OCI-LY3 (cell line): Measurements from ENCODE around the gene ATP6V1G2.

Experiments used
- H2AFZ ChIP-seq: fragments of 200-600, 300-600 bp; shearing (Covaris generic); 2 replicates; pipeline ENCODE4 v1.6.0; 2014; ENCODE audit warnings: antibody characterized with exemption, low read depth, low read length
- H3K27ac ChIP-seq: fragments of 200-600, 300-600 bp; sonication (generic); 2 replicates; pipeline ENCODE4 v1.5.1; 2014; ENCODE audit warnings: mild to moderate bottlenecking, low read length, moderate library complexity, mixed read lengths
- H3K27me3 ChIP-seq: fragments of 200-600, 300-600 bp; sonication (generic); 2 replicates; pipeline ENCODE4 v1.6.1; 2014; ENCODE audit warnings: low read depth, low read length, mixed read lengths
- H3K36me3 ChIP-seq: fragments of 200-600, 300-600 bp; sonication (generic); replicated peaks from 2 replicates; pipeline ENCODE3; 2014; ENCODE audit warnings: low read depth, low read length, mixed read lengths
- H3K4me1 ChIP-seq: fragments of 300-600, 200-600 bp; sonication (generic); 2 replicates; pipeline ENCODE4 v1.6.1; 2014; ENCODE audit warnings: low read length, mixed read lengths
- H3K4me2 ChIP-seq: fragments of 200-600, 300-600 bp; sonication (generic); 2 replicates; pipeline ENCODE4 v1.6.1; 2014; ENCODE audit warnings: low read length, mixed read lengths
- H3K4me3 ChIP-seq: fragments of 300-600, 200-600 bp; sonication (generic); 2 replicates; pipeline ENCODE4 v1.5.1; 2014; ENCODE audit warnings: antibody characterized with exemption, mild to moderate bottlenecking, low read length, moderate library complexity
- H3K79me2 ChIP-seq: fragments of 300-600, 200-600 bp; shearing (Covaris generic); 2 replicates; pipeline ENCODE4 v1.6.1; 2014; ENCODE audit warnings: mild to moderate bottlenecking, low read length, mixed read lengths
- H3K9ac ChIP-seq: fragments of 300-600, 200-600 bp; shearing (Covaris generic); 2 replicates; pipeline ENCODE4 v1.6.0; 2014; ENCODE audit warnings: mild to moderate bottlenecking, low read length, moderate library complexity
- H3K9me3 ChIP-seq: fragments of 200-600, 300-600 bp; shearing (Covaris generic); 2 replicates; pipeline ENCODE4 v1.6.1; 2014; ENCODE audit warnings: low read length, mixed read lengths; ENCODE audit not compliant: insufficient read depth
- H4K20me1 ChIP-seq: fragments of 200-600, 300-600 bp; sonication (generic); 2 replicates; pipeline ENCODE4 v1.6.1; 2016; ENCODE audit warnings: low read length, mixed read lengths; ENCODE audit not compliant: insufficient read depth
- EZH2phosphoT487 ChIP-seq: fragments of 200-600 bp; shearing (Covaris generic); IDR thresholded peaks from 2 replicates; pipeline ENCODE4 v1.6.1; 2018; ENCODE audit warnings: antibody characterized with exemption, mixed run types, low read depth
- TF ChIP-seq, protein P1 (sequence below): fragments of 200-600, 300-600 bp; sonication (generic); IDR thresholded peaks from 2 replicates; pipeline ENCODE4 v1.5.1; 2014; ENCODE audit warnings: antibody characterized with exemption, low read length, low read depth

Gene ATP6V1G2

DNA sequence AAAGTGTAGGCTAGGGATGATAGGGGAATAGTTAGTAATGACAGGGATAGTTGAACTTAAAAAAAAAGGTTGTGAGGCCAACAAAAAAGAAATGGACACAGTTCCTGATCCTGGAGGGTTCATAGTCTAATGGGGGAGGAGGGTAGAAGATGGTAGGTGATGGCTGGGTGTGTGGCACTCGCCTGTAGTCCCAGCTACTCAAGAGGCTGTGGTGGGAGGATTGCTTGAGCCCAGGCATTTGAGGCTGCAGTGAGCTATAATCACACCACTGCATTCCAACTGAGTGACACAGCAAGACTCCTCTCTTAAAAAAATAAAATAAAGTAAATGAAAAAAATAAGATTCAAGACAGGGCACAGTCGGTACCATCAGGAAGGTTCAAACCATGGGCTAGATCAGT is 50.8 kb downstream of the ATP6V1G2 start:
- H3K27me3 ChIP-seq: no peaks in the 10 kb centered on the region

More for the DNA sequence above, 50.8 kb downstream of the ATP6V1G2 start:
- peak overlapping the region; percentile 87 for H3K4me3 ChIP-seq
- no peaks in the 10 kb centered on the region for H3K36me3 ChIP-seq
- H4K20me1 ChIP-seq: 0 out of 2 replicates have a peak, but pooled peaks cover 1% of the 10 kb centered on the region
- H3K27ac ChIP-seq: no peak overlapping the region
- TF ChIP-seq, protein P1, sequence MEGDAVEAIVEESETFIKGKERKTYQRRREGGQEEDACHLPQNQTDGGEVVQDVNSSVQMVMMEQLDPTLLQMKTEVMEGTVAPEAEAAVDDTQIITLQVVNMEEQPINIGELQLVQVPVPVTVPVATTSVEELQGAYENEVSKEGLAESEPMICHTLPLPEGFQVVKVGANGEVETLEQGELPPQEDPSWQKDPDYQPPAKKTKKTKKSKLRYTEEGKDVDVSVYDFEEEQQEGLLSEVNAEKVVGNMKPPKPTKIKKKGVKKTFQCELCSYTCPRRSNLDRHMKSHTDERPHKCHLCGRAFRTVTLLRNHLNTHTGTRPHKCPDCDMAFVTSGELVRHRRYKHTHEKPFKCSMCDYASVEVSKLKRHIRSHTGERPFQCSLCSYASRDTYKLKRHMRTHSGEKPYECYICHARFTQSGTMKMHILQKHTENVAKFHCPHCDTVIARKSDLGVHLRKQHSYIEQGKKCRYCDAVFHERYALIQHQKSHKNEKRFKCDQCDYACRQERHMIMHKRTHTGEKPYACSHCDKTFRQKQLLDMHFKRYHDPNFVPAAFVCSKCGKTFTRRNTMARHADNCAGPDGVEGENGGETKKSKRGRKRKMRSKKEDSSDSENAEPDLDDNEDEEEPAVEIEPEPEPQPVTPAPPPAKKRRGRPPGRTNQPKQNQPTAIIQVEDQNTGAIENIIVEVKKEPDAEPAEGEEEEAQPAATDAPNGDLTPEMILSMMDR: no peak
- no peak for TF ChIP-seq EZH2phosphoT487
- H2AFZ ChIP-seq: no peak overlapping the region
- peak overlapping the region; percentile 71 for H3K9ac ChIP-seq
- peaks cover 13% of the 10 kb centered on the region for H3K79me2 ChIP-seq
- H3K4me2 ChIP-seq: peak overlapping the region; percentile 67
- no peaks in the 10 kb centered on the region for H3K9me3 ChIP-seq
- H3K4me1 ChIP-seq: peaks cover 11% of the 10 kb centered on the region; the same call in 1 of the 2 replicates
